GM18519 (cell line): ENCODE results near the gene ZBTB8B.
"Not testable (repeated sequence)": the region's sequence is repeated elsewhere in the genome, so short reads cannot be mapped to it uniquely, and the experiment has no call there.

ENCODE experiments used
- ATAC-seq: cut with Tn5 transposase; IDR thresholded peaks from one replicate; pipeline ENCODE4 v1.9.1; 2021; ENCODE audit warnings: mild to moderate bottlenecking, moderate library complexity; ENCODE audit not compliant: unreplicated experiment, low FRiP score

ZBTB8B gene

GRCh38 chr1:32464716-32465577, at the start of gene ZBTB8B:
TSS of gene ZBTB8B (plus strand) at chr1:32465072. CDS start at chr1:32470625, 5,553 bp downstream.
- ATAC-seq: no peak

GRCh38 chr1:32421775-32422174, 43.1 kb upstream of the ZBTB8B start:
- no peak for ATAC-seq

- ATAC-seq: no peak
These were observed 38.2 kb upstream of the ZBTB8B start for GRCh38 chr1:32426489-32427255.

- ATAC-seq: no peak
These were observed 37.5 kb upstream of the ZBTB8B start for GRCh38 chr1:32427264-32427963.

GRCh38 chr1:32431736-32432400, 33.0 kb upstream of the ZBTB8B start:
- ATAC-seq: no peak

GRCh38 chr1:32438136-32438535, 26.7 kb upstream of the ZBTB8B start:
- ATAC-seq: no peak

GRCh38 chr1:32438777-32439176, 26.1 kb upstream of the ZBTB8B start:
- ATAC-seq: not testable (repeated sequence)

- ATAC-seq: not testable (repeated sequence)
These were observed 23.4 kb upstream of the ZBTB8B start for GRCh38 chr1:32441467-32441866.

- ATAC-seq: no peak
These were observed 17.2 kb upstream of the ZBTB8B start for GRCh38 chr1:32447469-32448185.

GRCh38 chr1:32448186-32448772, 16.6 kb upstream of the ZBTB8B start:
- not testable (repeated sequence) for ATAC-seq

GRCh38 chr1:32448773-32449456, 16.0 kb upstream of the ZBTB8B start:
- no peak for ATAC-seq

- not testable (repeated sequence) for ATAC-seq
These were observed 15.4 kb upstream of the ZBTB8B start for GRCh38 chr1:32449457-32449831.

- no peak for ATAC-seq
These were observed 10.1 kb upstream of the ZBTB8B start for GRCh38 chr1:32454726-32455125.

GRCh38 chr1:32455958-32456357, 8.9 kb upstream of the ZBTB8B start:
- ATAC-seq: no peak

GRCh38 chr1:32458798-32459197, 6.1 kb upstream of the ZBTB8B start:
- ATAC-seq: not testable (repeated sequence)

GRCh38 chr1:32462977-32463376, 1.9 kb upstream of the ZBTB8B start:
- not testable (repeated sequence) for ATAC-seq

GRCh38 chr1:32464191-32464715, 619 bp upstream of the ZBTB8B start:
- no peak for ATAC-seq

GRCh38 chr1:32465578-32465933, 684 bp downstream of the ZBTB8B start:
- ATAC-seq: no peak

- ATAC-seq: no peak
These were observed 1.9 kb downstream of the ZBTB8B start for GRCh38 chr1:32466761-32467160.
